SK-N-SH treated with all-trans-retinoic acid at 6 μM for 48 hours (cell line): ENCODE measurements around the gene TM9SF3.

Experiments
- ARNTL ChIP-seq: fragments of 450-650 bp; formaldehyde crosslinking; IDR thresholded peaks from 2 replicates; pipeline ENCODE4 v1.5.0; 2020; ENCODE audit warnings: low read depth, mild to moderate bottlenecking, moderate library complexity, borderline replicate concordance
- BACH2 ChIP-seq: fragments of 250-450 bp; sonication (Bioruptor Pico); IDR thresholded peaks from 2 replicates; pipeline ENCODE4 v1.9.0; 2021; ENCODE audit warnings: mild to moderate bottlenecking, borderline replicate concordance
- ISL1 ChIP-seq: fragments of 250-450 bp; sonication (Bioruptor Pico); IDR thresholded peaks from 2 replicates; pipeline ENCODE4 v2.1.2; 2022; ENCODE audit warnings: mild to moderate bottlenecking, moderate library complexity
- RARB ChIP-seq: fragments of 250-450 bp; sonication (Bioruptor Pico); IDR thresholded peaks from 2 replicates; pipeline ENCODE4 v1.8.0; 2021; ENCODE audit warnings: mild to moderate bottlenecking, moderate library complexity
- TCF4 ChIP-seq: fragments of 250-450 bp; sonication (Bioruptor Pico); IDR thresholded peaks from 2 replicates; pipeline ENCODE4 v1.8.0; 2021; ENCODE audit warnings: mild to moderate bottlenecking, moderate library complexity, borderline replicate concordance
- ZFP3 ChIP-seq: fragments of 250-450 bp; sonication (Bioruptor Pico); IDR thresholded peaks from 2 replicates; pipeline ENCODE4 v1.5.0; 2020; ENCODE audit warnings: mild to moderate bottlenecking, moderate library complexity
- ZNF8 ChIP-seq: fragments of 450-650 bp; formaldehyde crosslinking; IDR thresholded peaks from 2 replicates; pipeline ENCODE4 v1.5.0; 2020; ENCODE audit warnings: mild to moderate bottlenecking, moderate library complexity
- TF ChIP-seq, protein P1 (sequence below): fragments of 250-450 bp; sonication (Bioruptor Pico); IDR thresholded peaks from 2 replicates; pipeline ENCODE4 v1.8.0; 2020; ENCODE audit warnings: mild to moderate bottlenecking, moderate library complexity, borderline replicate concordance
- TF ChIP-seq, protein P2 (sequence below): fragments of 250-450 bp; sonication (Bioruptor Pico); IDR thresholded peaks from 2 replicates; pipeline ENCODE4 v1.8.0; 2021; ENCODE audit warnings: low read depth, mild to moderate bottlenecking, moderate library complexity, borderline replicate concordance

DNA sequence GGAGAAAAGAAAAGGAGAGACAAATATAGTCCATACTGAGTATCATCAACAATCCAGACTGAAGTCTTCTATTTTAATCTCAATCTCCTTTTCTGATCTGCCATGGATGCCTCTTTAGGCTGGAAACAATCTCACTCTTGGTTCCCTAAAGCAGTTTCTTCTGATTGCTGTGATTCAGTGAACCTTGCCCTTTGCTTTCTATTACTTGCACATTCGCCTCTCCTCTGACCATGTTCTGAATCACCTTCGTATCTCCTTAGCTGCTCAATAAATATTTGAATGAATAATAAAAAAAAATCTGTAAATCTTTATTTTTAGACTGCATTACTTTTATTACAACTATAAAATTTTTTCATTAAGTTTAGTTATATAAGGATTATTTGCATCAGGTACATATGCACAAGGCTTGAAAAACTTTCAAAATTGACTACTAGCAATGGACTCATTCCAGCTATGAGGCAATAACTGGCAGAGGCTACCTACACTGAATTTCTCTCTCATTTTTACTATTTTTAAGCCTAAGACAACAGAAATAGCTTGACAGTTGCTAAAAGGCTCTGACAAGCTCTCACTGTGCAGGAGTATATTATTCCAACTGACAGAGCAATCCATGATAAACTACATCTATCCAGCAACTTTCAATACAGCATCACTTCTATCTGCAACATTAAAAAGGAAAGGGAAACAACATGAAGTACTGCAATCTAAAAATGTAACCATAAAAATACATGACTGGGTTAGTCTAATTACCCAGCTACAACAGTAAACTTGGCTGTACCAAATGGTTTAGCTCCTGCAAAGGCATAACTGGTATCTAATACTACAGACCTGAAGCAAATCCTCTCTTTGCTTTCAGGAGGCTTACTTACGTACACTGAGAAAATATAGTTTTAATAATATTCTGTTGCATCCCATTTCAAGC is 25.6 kb downstream of the TM9SF3 start:
- TF ChIP-seq ZFP3 (CRISPR knock-in tag) = no peak
- no peak for TF ChIP-seq ISL1 (CRISPR knock-in tag)
- no peak for TF ChIP-seq ARNTL (CRISPR knock-in tag)
- no peak for TF ChIP-seq RARB
- TF ChIP-seq TCF4 (CRISPR knock-in tag) = no peak
- TF ChIP-seq, protein P1, sequence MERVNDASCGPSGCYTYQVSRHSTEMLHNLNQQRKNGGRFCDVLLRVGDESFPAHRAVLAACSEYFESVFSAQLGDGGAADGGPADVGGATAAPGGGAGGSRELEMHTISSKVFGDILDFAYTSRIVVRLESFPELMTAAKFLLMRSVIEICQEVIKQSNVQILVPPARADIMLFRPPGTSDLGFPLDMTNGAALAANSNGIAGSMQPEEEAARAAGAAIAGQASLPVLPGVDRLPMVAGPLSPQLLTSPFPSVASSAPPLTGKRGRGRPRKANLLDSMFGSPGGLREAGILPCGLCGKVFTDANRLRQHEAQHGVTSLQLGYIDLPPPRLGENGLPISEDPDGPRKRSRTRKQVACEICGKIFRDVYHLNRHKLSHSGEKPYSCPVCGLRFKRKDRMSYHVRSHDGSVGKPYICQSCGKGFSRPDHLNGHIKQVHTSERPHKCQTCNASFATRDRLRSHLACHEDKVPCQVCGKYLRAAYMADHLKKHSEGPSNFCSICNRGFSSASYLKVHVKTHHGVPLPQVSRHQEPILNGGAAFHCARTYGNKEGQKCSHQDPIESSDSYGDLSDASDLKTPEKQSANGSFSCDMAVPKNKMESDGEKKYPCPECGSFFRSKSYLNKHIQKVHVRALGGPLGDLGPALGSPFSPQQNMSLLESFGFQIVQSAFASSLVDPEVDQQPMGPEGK (CRISPR knock-in tag) = no peak
- TF ChIP-seq BACH2 (CRISPR knock-in tag) = no peak
- TF ChIP-seq ZNF8 = no peak
- TF ChIP-seq, protein P2, sequence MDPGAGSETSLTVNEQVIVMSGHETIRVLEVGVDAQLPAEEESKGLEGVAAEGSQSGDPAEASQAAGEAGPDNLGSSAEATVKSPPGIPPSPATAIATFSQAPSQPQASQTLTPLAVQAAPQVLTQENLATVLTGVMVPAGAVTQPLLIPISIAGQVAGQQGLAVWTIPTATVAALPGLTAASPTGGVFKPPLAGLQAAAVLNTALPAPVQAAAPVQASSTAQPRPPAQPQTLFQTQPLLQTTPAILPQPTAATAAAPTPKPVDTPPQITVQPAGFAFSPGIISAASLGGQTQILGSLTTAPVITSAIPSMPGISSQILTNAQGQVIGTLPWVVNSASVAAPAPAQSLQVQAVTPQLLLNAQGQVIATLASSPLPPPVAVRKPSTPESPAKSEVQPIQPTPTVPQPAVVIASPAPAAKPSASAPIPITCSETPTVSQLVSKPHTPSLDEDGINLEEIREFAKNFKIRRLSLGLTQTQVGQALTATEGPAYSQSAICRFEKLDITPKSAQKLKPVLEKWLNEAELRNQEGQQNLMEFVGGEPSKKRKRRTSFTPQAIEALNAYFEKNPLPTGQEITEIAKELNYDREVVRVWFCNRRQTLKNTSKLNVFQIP (CRISPR knock-in tag) = no peak
